ENCODE measurements around the gene NUBPL. TPM values are rescaled to one million over a fixed set of nuclear protein-coding genes. Genes with fewer than 3 reads are reported as not detected.

Gene NUBPL
- total and polyA plus RNA-seq, 5 donors from 2014 or later, result 4.2 to 9.9 (median 7.8) TPM

GRCh38 chr14:31712244-31713127 is 151.3 kb downstream of the NUBPL start:
- Histone ChIP-seq H3K36me3 (ENCODE audit: control insufficient read depth, insufficient read depth, low read length) (no peaks in the 10 kb centered on the region), H3K27ac (ENCODE audit: insufficient read depth, low read length, poor library complexity, severe bottlenecking) (no peak overlapping the region), H3K4me3 (ENCODE audit: low read depth, low read length) (no peak overlapping the region), H3K27me3 (ENCODE audit: control insufficient read depth, insufficient read depth, low read length) (no peaks in the 10 kb centered on the region), H3K4me1 (ENCODE audit: control insufficient read depth, insufficient read depth, low read length, poor library complexity, severe bottlenecking) (no peaks in the 10 kb centered on the region), H3K9me3 (ENCODE audit: control insufficient read depth in 2 of 2, low read length in 2 of 2) (no peaks in the 10 kb centered on the region)
- H3K9me3 Mint-ChIP-seq, result peaks cover 0 to 7% (median 2%) of the 10 kb centered on the region in 7 donors
- H3K4me1 Mint-ChIP-seq, result peaks cover 0 to 9% (median under 1%) of the 10 kb centered on the region in 4 donors
- no peak overlapping the region for H3K4me3 Mint-ChIP-seq
- DNase-seq (no peak), ATAC-seq (ENCODE audit: low read depth in 2 of 2) (no peak)
- H3K36me3 Mint-ChIP-seq, result peaks cover 27% of the 10 kb centered on the region
- no peaks in the 10 kb centered on the region for H3K27me3 Mint-ChIP-seq
- H3K27ac Mint-ChIP-seq, result no peak overlapping the region

GRCh38 chr14:31716208-31716607 is 155.0 kb downstream of the NUBPL start:
- no peaks in the 10 kb centered on the region for H3K9me3 ChIP-seq (ENCODE audit: control insufficient read depth in 2 of 2, low read length in 2 of 2)
- no peak overlapping the region for H3K4me3 Mint-ChIP-seq
- H3K4me3 ChIP-seq (ENCODE audit: low read depth, low read length), result no peak overlapping the region
- H3K36me3 ChIP-seq (ENCODE audit: control insufficient read depth, insufficient read depth, low read length), result no peaks in the 10 kb centered on the region
- DNase-seq (no peak), ATAC-seq (ENCODE audit: low read depth in 2 of 2) (no peak)
- no peaks in the 10 kb centered on the region for H3K27me3 ChIP-seq (ENCODE audit: control insufficient read depth, insufficient read depth, low read length)
- H3K27ac ChIP-seq (ENCODE audit: insufficient read depth, low read length, poor library complexity, severe bottlenecking), result no peak overlapping the region
- H3K4me1 Mint-ChIP-seq, result peaks cover 0 to 13% (median under 1%) of the 10 kb centered on the region in 4 donors
- peaks cover 12% of the 10 kb centered on the region for H3K36me3 Mint-ChIP-seq
- H3K4me1 ChIP-seq (ENCODE audit: control insufficient read depth, insufficient read depth, low read length, poor library complexity, severe bottlenecking), result no peaks in the 10 kb centered on the region
- no peak overlapping the region for H3K27ac Mint-ChIP-seq
- peaks cover 0 to 5% (median 1%) of the 10 kb centered on the region in 7 donors for H3K9me3 Mint-ChIP-seq
- H3K27me3 Mint-ChIP-seq, result no peaks in the 10 kb centered on the region

GRCh38 chr14:31717294-31718085 is 156.3 kb downstream of the NUBPL start:
- H3K27me3 ChIP-seq (ENCODE audit: control insufficient read depth, insufficient read depth, low read length), result no peaks in the 10 kb centered on the region
- ATAC-seq (ENCODE audit: low read depth in 2 of 2) (no peak), DNase-seq (no peak)
- Mint-ChIP-seq H3K9me3 (peaks cover 0 to 7% (median 0%) of the 10 kb centered on the region in 7 donors), H3K4me1 (peaks cover 0 to 13% (median 3%) of the 10 kb centered on the region in 4 donors), H3K4me3 (no peak overlapping the region), H3K27me3 (no peaks in the 10 kb centered on the region), H3K36me3 (peaks cover 16% of the 10 kb centered on the region), H3K27ac (peak overlapping the region in 1 of 3 donors; percentile 18)
- H3K36me3 ChIP-seq (ENCODE audit: control insufficient read depth, insufficient read depth, low read length), result no peaks in the 10 kb centered on the region
- H3K4me1 ChIP-seq (ENCODE audit: control insufficient read depth, insufficient read depth, low read length, poor library complexity, severe bottlenecking), result no peaks in the 10 kb centered on the region
- H3K27ac ChIP-seq (ENCODE audit: insufficient read depth, low read length, poor library complexity, severe bottlenecking), result no peak overlapping the region
- H3K9me3 ChIP-seq (ENCODE audit: control insufficient read depth in 2 of 2, low read length in 2 of 2), result no peaks in the 10 kb centered on the region
- H3K4me3 ChIP-seq (ENCODE audit: low read depth, low read length), result no peak overlapping the region

GRCh38 chr14:31718585-31718984 is 157.4 kb downstream of the NUBPL start:
- Mint-ChIP-seq H3K4me1 (peaks cover 0 to 8% (median 4%) of the 10 kb centered on the region in 4 donors), H3K9me3 (peaks cover 0 to 11% (median 3%) of the 10 kb centered on the region in 7 donors), H3K36me3 (peaks cover 16% of the 10 kb centered on the region), H3K27me3 (no peaks in the 10 kb centered on the region), H3K4me3 (no peak overlapping the region), H3K27ac (no peak overlapping the region)
- H3K27ac ChIP-seq (ENCODE audit: insufficient read depth, low read length, poor library complexity, severe bottlenecking), result no peak overlapping the region
- no peak for ATAC-seq (ENCODE audit: low read depth in 2 of 2)
- H3K27me3 ChIP-seq (ENCODE audit: control insufficient read depth, insufficient read depth, low read length), result no peaks in the 10 kb centered on the region
- no peaks in the 10 kb centered on the region for H3K9me3 ChIP-seq (ENCODE audit: control insufficient read depth in 2 of 2, low read length in 2 of 2)
- no peak for DNase-seq
- no peak overlapping the region for H3K4me3 ChIP-seq (ENCODE audit: low read depth, low read length)
- no peaks in the 10 kb centered on the region for H3K4me1 ChIP-seq (ENCODE audit: control insufficient read depth, insufficient read depth, low read length, poor library complexity, severe bottlenecking)
- no peaks in the 10 kb centered on the region for H3K36me3 ChIP-seq (ENCODE audit: control insufficient read depth, insufficient read depth, low read length)

GRCh38 chr14:31718985-31719384 is 157.8 kb downstream of the NUBPL start:
- DNase-seq (no peak), ATAC-seq (ENCODE audit: low read depth in 2 of 2) (no peak)
- no peak overlapping the region for H3K4me3 Mint-ChIP-seq
- Histone ChIP-seq H3K36me3 (ENCODE audit: control insufficient read depth, insufficient read depth, low read length) (no peaks in the 10 kb centered on the region), H3K27ac (ENCODE audit: insufficient read depth, low read length, poor library complexity, severe bottlenecking) (no peak overlapping the region), H3K9me3 (ENCODE audit: control insufficient read depth in 2 of 2, low read length in 2 of 2) (no peaks in the 10 kb centered on the region), H3K27me3 (ENCODE audit: control insufficient read depth, insufficient read depth, low read length) (no peaks in the 10 kb centered on the region), H3K4me3 (ENCODE audit: low read depth, low read length) (no peak overlapping the region), H3K4me1 (ENCODE audit: control insufficient read depth, insufficient read depth, low read length, poor library complexity, severe bottlenecking) (no peaks in the 10 kb centered on the region)
- H3K4me1 Mint-ChIP-seq, result peaks cover 0 to 8% (median 5%) of the 10 kb centered on the region in 4 donors
- no peak overlapping the region for H3K27ac Mint-ChIP-seq
- peaks cover 15% of the 10 kb centered on the region for H3K36me3 Mint-ChIP-seq
- H3K27me3 Mint-ChIP-seq, result no peaks in the 10 kb centered on the region
- H3K9me3 Mint-ChIP-seq, result peaks cover 0 to 11% (median 3%) of the 10 kb centered on the region in 7 donors

- no peak overlapping the region for H3K4me3 ChIP-seq (ENCODE audit: low read depth, low read length)
- H3K36me3 ChIP-seq (ENCODE audit: control insufficient read depth, insufficient read depth, low read length), result peaks cover 5% of the 10 kb centered on the region
- Mint-ChIP-seq H3K9me3 (peaks cover 5 to 24% (median 8%) of the 10 kb centered on the region in 7 donors), H3K27me3 (no peaks in the 10 kb centered on the region), H3K27ac (no peak overlapping the region), H3K36me3 (peaks cover 22% of the 10 kb centered on the region), H3K4me1 (peaks cover 0 to 8% (median 5%) of the 10 kb centered on the region in 4 donors), H3K4me3 (no peak overlapping the region)
- H3K9me3 ChIP-seq (ENCODE audit: control insufficient read depth in 2 of 2, low read length in 2 of 2), result no peaks in the 10 kb centered on the region
- DNase-seq, result no peak
- H3K4me1 ChIP-seq (ENCODE audit: control insufficient read depth, insufficient read depth, low read length, poor library complexity, severe bottlenecking), result no peaks in the 10 kb centered on the region
- ATAC-seq (ENCODE audit: low read depth in 2 of 2), result no peak
- H3K27ac ChIP-seq (ENCODE audit: insufficient read depth, low read length, poor library complexity, severe bottlenecking), result no peak overlapping the region
- no peaks in the 10 kb centered on the region for H3K27me3 ChIP-seq (ENCODE audit: control insufficient read depth, insufficient read depth, low read length)
Measured at GRCh38 chr14:31726337-31726736, 165.1 kb downstream of the NUBPL start.

- Histone ChIP-seq H3K27ac (ENCODE audit: insufficient read depth, low read length, poor library complexity, severe bottlenecking) (no peak overlapping the region), H3K4me1 (ENCODE audit: control insufficient read depth, insufficient read depth, low read length, poor library complexity, severe bottlenecking) (no peaks in the 10 kb centered on the region), H3K4me3 (ENCODE audit: low read depth, low read length) (no peak overlapping the region), H3K36me3 (ENCODE audit: control insufficient read depth, insufficient read depth, low read length) (peaks cover 5% of the 10 kb centered on the region), H3K27me3 (ENCODE audit: control insufficient read depth, insufficient read depth, low read length) (no peaks in the 10 kb centered on the region), H3K9me3 (ENCODE audit: control insufficient read depth in 2 of 2, low read length in 2 of 2) (no peaks in the 10 kb centered on the region)
- Mint-ChIP-seq H3K27me3 (no peaks in the 10 kb centered on the region), H3K4me3 (no peak overlapping the region), H3K4me1 (peaks cover 0 to 8% (median 1%) of the 10 kb centered on the region in 4 donors), H3K36me3 (peaks cover 19% of the 10 kb centered on the region), H3K27ac (no peak overlapping the region), H3K9me3 (peaks cover 5 to 17% (median 7%) of the 10 kb centered on the region in 7 donors)
- DNase-seq, result no peak
- no peak for ATAC-seq (ENCODE audit: low read depth in 2 of 2)
Measured at GRCh38 chr14:31727797-31728196, 166.6 kb downstream of the NUBPL start.
